GM21360 (cell line): ENCODE results near the gene IFNA5.

Experiments used
- ATAC-seq: cut with Tn5 transposase; IDR thresholded peaks from one replicate; pipeline ENCODE4 v1.9.1; 2021; ENCODE audit warnings: mild to moderate bottlenecking, moderate library complexity; ENCODE audit not compliant: unreplicated experiment

IFNA5 gene

DNA sequence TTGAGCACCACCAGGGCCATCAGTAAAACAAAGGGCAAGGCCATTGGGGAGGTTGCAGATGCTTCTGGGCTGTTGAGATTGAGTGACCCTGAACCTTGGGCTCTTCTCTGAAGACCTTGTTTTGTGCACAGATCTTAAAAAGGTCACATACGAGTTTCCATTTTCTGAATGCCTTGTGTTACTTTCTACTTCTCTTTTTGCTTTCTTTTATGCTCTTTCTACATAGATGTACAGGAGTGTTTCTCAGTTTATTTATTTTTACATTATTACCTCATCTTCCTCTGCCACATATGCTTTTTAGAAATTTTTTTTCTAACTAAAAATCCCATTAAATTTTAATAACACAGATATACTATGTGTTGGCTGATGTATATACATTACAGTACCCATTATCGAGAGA lies at the start of gene IFNA5:
TSS of gene IFNA5 (minus strand) at position 101 of the 400 bp plus-strand sequence. CDS start at position 44, 57 bp downstream.
- no peak for ATAC-seq

DNA sequence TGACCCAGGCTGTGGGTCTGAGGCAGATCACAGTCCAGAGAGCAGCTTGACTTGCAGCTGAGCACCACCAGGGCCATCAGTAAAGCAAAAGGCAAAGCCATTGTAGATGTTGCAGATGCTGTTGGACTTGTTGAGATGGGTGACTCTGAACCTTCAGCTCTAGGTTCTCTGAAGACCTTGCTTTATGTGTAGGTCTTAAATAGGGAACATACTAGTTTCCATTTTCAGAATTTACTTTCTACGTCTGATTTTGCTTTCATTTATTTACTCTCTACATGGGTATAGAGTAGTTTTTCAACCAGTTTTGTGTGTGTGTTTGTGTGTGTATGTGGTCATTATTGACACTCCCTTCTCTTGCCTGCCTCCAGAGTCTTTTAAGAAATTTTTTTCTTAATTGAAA lies 45.7 kb upstream of the IFNA5 start, which contains the start of gene IFNA6:
TSS of gene IFNA6 (minus strand) at position 101 of the 400 bp plus-strand sequence. CDS start at position 101, 0 bp downstream.
- ATAC-seq: no peak

DNA sequence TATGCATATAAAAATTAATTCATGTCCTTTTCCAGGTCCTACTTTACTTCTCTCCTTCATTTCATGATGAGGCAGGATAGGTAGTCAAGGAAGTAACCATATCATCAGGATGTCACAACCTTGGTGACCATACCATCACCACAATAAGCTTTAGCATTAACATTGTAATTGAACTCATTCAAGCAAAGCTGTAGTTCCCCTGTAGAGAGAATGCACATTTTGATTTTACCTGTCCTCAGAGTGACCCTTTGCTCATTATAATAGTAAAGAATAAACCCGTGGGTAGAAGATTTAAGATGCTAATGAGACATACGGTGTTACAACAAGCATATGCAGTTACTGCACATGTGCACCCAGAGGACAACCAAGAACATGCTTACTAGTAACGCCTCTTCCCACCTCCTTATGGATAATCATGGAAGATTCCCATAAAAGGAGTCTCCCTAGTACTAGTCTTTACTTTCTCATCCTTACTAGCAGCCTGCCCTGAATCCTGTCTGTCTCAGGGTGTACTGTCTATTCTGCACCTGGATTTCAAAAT lies 43.4 kb upstream of the IFNA5 start:
- ATAC-seq: no peak

DNA sequence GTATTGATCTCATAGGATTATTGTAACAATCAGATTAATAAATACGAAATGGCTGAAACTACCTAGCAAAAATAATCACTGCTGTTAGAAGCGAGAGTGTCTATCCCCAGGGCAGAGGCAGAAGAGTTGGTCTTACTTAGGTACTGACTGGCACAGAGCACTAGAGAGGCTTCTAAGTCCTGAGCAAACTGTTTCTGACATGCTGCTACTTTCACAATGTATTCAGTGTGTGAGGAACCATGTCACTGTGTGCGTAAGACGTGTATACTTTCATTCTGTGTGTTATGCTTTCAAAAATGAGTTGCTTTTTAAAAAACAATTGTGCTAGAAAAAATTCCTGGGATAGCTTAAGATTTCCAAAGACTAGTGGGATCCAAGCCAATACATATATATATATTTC lies 35.6 kb upstream of the IFNA5 start:
- no peak for ATAC-seq

DNA sequence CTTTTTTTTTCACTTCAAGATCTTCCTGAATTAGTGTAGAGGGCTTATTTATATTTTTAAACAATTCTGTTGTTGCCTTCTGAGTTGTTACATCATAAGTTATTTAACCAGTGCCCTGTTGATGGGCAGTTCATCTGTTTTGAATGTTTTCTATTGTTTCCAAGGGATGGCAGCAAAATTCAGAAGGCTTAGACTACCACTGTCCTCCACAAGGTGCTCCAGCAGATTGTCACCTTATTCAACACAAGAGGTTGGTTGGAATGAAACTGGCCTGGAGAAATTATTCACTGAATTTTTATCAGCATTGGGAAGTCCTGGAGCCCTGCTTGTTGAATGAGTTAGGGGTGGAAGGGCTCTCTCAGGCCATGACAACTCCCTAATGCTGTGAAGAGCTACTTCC lies 31.3 kb upstream of the IFNA5 start:
- ATAC-seq: no peak

DNA sequence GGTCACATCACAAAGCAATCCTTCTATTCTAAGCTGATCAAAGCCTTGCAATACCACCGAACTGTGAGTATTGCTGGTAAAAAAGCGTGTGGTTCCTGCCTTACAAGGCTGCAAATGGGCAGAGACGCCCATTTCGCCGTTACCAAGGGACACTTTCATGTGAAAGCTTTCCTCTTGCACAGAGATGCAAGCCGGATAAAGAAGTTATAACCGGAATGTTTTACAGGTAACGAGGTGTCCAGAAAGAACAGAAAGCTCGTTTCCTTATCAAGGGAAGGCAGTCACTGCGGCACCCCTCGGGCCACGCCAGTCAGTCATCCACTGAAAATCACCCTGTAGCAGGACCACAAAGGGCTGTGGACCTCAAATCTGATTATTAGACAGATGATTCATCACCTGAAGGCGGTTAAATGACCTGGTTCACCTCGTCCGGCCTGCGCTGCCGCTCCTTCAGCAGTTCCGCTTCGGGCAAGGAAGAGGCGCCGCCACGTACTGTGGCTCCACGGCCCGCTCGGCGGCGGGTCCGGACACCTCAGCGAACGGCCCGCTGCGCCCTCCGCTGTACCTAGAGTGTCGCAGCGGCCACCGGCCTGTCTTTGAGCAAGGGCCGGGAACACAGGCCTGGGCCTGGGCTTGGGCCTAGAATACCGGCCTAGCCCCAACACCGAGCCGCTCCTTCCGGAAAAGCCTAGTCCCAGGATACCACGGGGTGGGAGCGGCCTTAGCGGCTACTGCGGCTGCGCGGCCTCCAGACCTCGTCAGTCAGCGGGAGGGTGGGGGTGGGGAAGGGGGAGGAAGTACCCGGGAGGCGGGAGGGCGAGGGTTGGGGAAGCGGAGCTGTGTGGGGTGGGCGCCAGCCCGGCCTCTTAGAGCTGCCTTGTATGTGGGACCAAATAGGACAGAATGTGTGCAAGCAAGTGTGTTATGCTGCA lies 29.9 kb upstream of the IFNA5 start, which contains the start of gene KLHL9:
TSS of gene KLHL9 (minus strand) at position 704 of the 932 bp plus-strand sequence. CDS start at position 159, 545 bp downstream.
- ATAC-seq: peak; percentile 82

DNA sequence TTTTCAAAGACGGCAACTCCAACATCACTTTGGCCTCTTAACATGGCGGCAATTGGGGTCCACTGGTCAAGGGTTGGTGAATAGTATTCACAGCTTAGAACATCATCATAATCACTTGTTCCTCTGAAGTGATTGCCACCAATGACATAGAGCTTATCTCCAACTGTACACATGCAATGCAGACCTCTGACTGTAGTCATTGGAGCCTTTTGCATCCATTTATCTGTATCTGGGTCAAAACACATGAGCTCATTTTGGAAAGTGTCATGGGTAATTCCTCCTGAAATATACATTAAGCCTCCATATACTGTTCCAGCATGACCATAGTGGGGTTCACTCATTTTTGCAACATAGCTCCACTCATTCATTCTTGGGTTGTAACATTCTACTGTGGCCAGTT lies 28.1 kb upstream of the IFNA5 start:
- ATAC-seq: no peak

DNA sequence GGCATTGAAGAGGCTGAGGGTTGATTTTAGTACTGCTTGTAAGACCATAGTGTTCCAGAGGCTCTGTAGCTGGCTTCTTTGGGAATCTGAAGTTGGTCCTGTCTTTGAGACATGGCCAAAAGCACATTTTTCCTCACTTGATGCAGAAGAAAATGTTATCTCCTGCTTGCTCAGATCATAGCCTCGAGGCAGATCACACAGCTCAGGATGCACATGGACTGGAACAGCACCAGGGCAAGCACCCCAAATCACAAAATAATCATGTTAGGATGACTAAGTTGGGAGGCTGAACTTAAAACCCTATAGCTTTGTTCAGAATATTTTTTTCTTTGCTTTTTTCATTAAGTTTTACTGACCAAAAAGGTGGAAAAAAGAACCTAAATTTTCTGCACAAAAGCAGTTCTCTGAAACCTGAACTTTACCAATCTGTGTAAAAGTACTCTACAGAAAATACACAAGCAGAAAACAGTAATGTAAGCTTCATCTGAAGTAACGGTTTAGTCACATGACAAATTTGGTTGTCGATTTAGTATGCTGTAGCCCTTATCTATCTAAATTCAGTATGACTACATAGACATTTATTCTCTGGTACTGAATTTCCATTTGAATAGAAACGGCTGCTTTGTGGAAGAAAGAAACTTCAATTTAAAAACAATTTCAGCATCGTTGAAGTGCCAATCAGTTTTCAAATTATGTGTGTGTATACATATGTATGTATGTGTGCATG lies 26.7 kb upstream of the IFNA5 start:
- no peak for ATAC-seq

DNA sequence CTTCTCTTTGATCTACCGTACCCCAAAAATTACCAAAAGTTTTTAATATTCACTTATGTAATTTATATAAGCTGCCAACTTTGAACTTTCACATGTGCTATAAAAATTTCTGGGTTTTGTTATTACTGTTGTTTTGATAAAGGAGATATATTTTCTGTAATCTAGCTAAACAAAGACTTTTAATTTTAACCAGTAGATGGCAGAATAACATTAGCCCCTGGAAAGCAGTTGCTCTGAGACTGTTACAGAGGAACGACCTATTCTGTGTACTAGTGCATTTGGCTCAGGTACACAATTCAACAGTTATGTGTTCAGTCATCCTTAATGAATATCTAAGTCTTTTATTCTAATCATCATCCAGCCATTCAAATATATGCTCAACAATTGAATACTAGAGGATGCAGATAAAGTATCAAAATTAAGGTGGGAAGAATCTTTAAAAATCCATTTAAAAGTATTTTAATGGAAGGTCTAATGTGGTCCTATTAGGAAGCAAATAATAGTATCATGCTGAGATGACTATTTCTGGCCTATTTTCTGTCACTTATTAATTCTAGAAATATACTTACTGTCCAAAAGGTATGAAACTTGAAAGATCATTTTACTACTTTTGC lies 21.5 kb upstream of the IFNA5 start:
- peak; percentile 82 for ATAC-seq

DNA sequence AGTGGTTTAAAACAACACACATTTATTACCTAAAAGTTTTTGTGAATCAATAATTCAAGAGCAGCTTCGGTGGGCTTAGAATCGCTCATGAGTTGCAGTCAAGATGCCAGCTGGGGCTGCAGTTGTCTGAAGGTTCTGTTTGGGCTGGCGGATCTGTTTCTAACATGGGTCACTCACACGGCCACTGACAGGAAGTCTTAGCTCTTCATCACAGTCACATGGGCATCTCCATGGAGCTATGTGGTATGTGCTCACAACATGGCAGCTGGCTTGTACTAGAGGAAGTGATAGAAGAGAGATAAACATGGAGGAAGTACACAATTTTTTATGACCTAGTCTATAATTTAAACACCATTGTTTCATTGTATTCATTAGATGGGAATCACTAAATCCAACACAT lies 18.9 kb upstream of the IFNA5 start:
- no peak for ATAC-seq

DNA sequence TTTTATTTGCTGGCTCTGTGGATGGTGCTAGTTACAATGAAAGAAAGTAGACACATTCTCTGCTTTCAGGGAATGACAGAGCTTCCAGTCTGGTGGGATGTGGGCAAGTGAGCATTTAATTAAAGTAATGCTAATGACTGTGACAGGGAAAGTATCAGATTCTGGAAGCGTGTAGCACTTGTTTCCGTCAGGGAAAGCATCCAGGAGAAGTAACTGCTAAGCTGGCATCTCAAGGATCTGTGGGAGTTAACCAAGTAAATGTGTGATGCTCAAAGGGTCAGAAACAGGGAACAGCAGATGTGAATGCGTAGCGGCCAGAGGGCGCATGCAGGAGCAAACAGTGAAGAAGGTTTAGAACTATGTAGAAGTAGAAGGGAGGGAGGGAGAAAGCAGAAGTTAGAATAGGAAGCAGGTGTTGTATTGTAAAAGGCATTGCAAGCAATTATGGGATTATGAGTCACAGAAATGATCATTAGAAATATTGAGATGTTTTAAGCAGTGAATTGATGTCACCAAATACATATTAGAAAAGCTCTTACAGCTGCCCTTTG lies 17.9 kb upstream of the IFNA5 start:
- no peak for ATAC-seq

DNA sequence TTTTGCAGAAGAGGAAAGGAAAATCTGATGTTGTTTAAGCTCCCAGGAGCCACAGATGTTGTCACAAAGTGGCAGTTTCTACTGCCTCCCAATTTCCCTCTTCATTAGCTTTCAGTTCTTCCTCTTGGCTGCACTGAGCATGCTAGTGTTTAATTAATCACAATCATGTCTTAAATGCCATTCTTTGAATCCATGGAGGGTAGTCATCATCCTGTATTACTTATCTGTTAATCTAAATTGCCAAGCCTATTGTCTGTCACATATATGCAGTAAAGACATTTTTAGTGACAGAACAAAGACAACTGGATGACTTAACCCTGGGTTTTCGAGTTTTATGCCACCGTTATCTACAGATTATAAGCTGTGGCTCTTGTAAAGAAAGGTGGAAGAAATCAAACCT lies 15.4 kb upstream of the IFNA5 start:
- ATAC-seq: no peak

DNA sequence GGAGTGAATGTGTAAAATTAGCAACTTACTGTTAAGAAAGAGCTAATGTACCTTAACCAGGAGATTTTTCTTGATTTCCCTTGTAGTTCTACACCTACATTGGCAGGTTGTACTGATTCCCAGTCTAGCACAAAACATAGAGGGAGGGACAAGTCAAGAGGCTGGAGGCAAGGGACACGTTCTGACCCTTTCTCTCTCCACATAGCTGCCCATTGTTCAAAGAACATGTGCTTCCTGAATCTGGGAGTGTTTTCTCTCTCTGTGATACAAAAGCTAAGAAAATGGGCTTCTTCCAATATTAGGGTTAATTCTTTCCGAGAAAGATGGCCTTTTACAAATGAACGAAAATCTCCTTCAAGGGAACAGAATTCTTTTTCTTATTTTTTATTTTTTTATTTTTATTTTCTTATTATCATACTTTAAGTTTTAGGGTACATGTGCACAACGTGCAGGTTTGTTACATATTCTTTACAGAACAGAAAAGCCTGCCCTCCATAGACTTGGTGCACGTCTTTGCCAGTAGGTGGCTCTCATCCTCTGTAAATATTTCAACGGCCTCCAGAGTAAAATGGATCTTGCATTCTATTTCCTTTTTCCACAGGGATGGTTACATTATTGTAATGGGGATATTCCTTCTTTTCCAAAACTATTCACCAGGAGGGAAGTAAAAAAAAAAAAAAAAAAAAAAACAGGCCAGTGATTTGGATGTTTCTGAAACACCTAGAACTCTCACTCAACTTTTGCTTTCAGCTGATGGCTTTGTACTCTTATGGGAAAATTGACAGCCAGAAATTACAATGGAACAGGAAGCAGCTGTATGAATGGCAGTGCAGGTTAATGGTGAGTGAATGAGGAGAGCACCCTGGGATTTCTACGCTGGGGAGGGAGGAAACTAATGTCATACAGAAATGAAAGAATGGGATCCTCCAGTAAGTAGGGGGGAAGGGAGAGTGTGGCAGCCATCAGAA lies 13.1 kb upstream of the IFNA5 start:
- ATAC-seq: peak; percentile 69

DNA sequence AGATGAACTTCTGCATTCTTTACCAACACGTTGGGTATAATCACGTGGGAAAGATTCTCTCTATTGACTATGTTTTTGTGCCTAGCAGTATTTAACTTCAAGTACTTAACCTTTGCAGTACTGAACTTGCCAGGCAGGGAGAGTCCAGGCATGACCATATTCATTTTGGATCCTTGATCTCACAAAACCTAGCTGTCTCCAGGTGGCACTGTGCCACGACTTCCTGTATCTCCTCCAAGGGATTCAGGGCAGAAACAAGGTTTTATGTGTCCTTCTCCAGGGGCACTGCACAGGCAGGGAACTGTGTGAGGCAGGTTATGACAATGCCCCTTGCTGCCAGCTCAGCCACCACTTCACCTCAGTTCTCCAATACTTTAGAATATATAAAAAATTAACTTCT lies 11.7 kb upstream of the IFNA5 start:
- no peak for ATAC-seq

DNA sequence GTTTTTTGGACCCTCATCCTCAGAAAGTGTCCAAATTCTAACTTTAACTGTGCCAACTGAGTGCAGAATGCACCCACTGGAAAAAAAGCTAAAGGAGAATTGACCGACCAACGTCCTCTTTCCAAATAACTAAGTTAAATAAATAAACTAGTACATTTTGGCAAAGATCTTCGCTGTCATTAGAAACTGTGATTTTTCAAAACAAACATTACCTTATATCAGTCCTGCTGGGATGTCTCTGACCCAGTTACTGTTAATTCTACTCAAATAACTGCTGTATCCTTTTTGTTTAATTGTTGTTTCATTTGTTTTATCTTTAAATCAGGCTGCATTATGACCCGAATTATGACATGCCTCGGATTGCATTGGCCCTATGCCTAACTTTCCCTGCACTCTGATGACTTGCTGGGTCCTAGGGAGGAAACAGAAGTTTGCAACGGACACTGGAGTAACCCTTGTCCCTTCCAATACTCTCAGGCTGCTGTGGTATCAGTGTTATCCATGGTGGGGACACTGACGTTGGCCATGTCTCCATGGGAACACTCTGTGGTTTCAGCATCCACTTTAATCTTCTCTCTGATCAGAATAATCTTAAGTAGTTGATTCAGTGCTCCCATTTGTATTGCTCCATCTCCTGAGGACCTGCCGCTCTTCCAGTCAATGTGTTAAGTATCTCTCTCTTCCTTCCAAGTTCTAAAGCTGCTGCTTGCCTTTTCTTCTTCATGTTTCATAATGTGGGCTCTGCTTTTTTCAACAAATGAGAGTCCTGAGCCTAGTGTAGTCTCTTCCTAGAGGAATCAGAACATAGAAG lies 11.1 kb upstream of the IFNA5 start:
- ATAC-seq: no peak

DNA sequence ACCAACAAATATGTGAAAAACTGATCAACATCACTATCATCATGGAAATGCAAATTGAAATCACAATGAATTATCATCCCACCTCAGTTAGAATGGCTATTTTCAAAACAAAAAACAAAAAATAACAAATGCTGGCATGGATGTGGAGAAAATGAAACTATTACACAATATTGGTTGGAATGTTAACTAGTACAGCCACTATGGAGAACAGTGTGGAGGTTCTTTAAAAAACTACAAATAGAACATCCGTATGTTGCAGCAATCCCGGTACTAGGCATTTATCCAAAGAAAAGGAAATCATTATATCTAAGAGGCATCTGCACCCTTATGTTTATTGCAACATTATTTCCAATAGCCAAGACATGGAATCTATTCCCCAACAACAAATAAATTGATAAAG lies 9.0 kb upstream of the IFNA5 start:
- no peak for ATAC-seq

DNA sequence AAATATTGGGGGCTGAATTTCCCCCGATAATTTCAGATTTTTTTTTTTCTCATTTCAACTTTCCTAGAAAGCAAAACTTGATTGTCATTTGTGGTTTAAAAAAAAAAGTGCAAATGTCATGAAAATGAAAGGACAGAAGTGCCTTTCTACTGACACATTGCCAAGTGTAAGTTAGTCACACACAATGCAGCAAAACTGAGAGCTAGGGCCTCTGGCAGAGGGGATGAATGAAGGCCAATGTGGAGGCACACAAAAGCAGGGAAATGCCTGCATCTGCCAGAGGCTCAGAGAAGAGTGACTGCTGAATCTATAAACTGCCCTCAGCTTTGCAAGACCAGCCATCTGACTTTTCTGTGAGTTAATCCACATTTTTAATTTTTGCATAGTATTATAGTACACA lies 6.8 kb upstream of the IFNA5 start:
- ATAC-seq: no peak

DNA sequence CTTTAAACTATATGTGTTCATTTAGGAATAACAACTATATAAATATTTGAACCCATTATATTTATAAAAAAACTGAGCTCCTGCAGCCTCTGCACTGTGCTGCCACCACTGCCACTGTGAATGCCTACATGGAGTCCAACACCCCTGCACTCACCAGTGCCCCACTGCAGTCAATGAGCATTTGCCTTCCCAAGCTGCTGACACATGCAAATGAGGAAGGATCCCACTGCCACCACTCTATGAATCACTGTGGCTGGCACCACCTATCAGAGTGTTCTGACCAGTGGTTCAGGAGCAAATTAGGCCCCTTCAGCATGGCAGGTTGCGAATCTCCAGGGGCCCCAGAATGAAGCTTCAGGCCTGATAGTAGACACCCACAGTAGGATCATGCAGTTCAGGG lies 9.1 kb downstream of the IFNA5 start:
- no peak for ATAC-seq
